Lower lobe of right lung (tissue), 2 donors: ENCODE measurements around the gene GRAPL. TPM values are rescaled to one million over a fixed set of nuclear protein-coding genes. Genes with fewer than 3 reads are reported as not detected.
"Not testable (repeated sequence)": the region's sequence is repeated elsewhere in the genome, so short reads cannot be mapped to it uniquely, and the experiment has no call there.

Source experiments
- ATAC-seq, 2 donors: fragments of 200-7000 bp; cut with Tn5 transposase; one replicate each; pipeline ENCODE4 v1.9.1; 2020 to 2022; ENCODE audit warnings: mild to moderate bottlenecking in 2 of 2, moderate library complexity in 2 of 2
- DNase-seq: peaks from one replicate; pipeline ENCODE4 v3.0.0-alpha.2; 2020
- H3K27ac ChIP-seq: fragments of 200-600 bp; one replicate; pipeline ENCODE4 v1.8.0; 2022
- H3K27me3 ChIP-seq: fragments of 200-600 bp; one replicate; pipeline ENCODE4 v1.8.0; 2022; ENCODE audit warnings: low read depth
- H3K36me3 ChIP-seq: fragments of 200-600 bp; one replicate; pipeline ENCODE4 v1.8.0; 2022; ENCODE audit warnings: mild to moderate bottlenecking
- H3K4me1 ChIP-seq: fragments of 200-600 bp; one replicate; pipeline ENCODE4 v1.8.0; 2022
- H3K4me3 ChIP-seq: fragments of 200-600 bp; one replicate; pipeline ENCODE4 v1.8.0; 2022; ENCODE audit warnings: mild to moderate bottlenecking
- H3K9me3 ChIP-seq: fragments of 200-600 bp; one replicate; pipeline ENCODE4 v1.8.0; 2022
- intact Hi-C: fragments of 100-400 bp; cut with DNase I; formaldehyde crosslinking; loops from one replicate; pipeline ENCODE4 v1.11.0; 2022
- long read RNA-seq: library from polyadenylated mRNA; unstranded; transcript quantifications from one replicate; pipeline ENCODE4 v2.0.0, GENCODE V29; 2021
- total RNA-seq: library from RNA; stranded (reverse); fragmentation: NEBNext Ultra II Directional; extraction: Animal tissue kit (Norgen Biotek cat#: 25700); gene quantifications from one replicate; pipeline ENCODE4 v1.2.1, GENCODE V29; 2021
- donor health status: DM: no; HTN: yes; CAD: no; lungs with severe emphysema.

GRAPL gene
- total RNA-seq = 10.8 TPM
- long read RNA-seq, partial matches to known transcripts = 0 of 9 reads
- long read RNA-seq, other reads (novel, unspliced or antisense) = 7 of 9 reads

DNA sequence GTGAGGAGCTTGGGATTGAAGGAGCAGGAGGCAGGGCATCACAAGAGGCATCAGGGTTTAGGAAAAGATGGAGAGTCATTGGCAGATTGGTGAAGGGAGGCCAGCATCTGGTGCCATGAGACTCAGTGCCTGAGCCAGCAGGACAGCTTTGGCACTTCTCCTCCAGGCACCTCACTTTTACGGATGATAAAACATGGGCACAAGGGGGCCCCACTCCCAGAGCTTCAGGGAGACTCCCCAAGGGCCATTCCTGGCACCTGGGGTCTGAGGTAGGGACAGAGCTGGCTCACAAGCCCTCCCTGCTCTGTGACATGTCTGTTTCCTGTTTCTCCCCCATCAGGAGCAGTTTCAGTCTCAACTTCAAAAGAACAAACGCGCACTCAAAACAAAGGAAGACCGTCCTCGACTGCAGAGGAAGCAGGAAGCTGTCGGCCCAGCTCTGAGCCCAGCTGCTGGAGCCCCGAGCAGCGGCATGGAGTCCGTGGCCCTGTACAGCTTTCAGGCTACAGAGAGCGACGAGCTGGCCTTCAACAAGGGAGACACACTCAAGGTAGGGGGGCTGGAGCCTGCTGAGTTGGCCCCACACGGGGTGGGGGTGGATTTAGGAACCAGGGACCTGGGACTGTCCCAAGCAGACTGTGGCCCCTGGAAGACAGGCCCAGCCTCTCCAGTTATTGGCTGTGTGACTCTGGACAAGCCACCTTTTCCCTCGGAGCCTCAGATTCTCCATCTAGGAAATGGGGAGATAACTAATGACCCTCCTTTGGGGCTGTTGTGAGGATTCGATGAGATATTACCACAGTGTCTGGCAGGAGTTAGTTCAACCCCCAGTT is at the start of gene GRAPL:
TSS of gene GRAPL (plus strand) at position 442 of the 833 bp plus-strand sequence. CDS start at position 473, 31 bp downstream.
- DNase-seq, H3K27ac ChIP-seq, H3K4me1 ChIP-seq, H3K27me3 ChIP-seq, H3K9me3 ChIP-seq, H3K36me3 ChIP-seq, intact Hi-C loops, H3K4me3 ChIP-seq: not testable (repeated sequence)
- peak; percentile 41 to 54 for ATAC-seq

DNA sequence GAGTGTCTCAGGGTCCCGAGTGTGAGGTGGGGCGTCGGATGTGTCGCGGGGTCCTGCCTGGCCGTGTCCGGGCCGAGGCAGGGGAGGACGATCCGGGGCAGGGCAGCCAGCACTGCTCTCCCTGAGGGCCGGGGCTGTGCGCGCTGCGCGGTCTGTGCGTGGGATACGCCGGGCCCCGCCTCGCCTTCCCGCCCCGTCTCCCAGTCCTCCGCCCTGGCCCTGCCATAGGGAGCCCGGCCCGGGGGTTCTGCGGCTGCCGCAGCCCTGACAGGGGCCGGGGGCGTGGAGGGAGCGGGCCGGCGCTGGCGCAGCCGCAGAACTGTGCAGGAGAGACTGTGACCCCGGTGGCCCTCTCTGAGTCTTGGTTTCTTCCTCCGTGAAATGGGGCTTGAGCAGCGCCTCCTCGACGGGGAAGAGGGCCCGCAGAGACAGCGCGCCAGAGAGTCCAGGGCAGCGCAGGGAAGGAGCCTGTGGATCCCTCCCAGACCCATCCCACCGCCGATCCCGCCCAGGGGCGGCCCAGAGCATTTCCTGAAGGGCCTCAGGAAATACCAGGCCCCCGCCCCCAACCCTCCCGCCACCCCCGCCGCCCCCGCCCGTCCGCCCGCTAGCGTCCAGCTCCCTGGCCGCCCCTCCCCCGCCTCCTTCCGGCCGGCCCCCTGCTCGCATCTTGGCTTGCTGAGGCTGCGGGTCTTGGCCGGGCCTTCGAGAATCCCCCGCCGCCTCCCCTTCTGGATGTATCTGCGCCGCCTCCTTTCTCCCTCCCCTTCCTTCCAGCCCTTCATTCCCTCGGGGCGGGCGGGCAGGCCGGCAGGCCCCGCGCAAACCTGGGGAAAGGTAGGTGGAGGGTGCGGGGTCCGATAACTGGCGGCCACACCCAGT is 38.3 kb upstream of the GRAPL start:
- H3K4me1 ChIP-seq, H3K27me3 ChIP-seq, intact Hi-C loops, H3K4me3 ChIP-seq, H3K36me3 ChIP-seq, H3K9me3 ChIP-seq, H3K27ac ChIP-seq: not testable (repeated sequence)
- DNase-seq = peak; percentile 6
- peak; percentile 94 to 95 for ATAC-seq

DNA sequence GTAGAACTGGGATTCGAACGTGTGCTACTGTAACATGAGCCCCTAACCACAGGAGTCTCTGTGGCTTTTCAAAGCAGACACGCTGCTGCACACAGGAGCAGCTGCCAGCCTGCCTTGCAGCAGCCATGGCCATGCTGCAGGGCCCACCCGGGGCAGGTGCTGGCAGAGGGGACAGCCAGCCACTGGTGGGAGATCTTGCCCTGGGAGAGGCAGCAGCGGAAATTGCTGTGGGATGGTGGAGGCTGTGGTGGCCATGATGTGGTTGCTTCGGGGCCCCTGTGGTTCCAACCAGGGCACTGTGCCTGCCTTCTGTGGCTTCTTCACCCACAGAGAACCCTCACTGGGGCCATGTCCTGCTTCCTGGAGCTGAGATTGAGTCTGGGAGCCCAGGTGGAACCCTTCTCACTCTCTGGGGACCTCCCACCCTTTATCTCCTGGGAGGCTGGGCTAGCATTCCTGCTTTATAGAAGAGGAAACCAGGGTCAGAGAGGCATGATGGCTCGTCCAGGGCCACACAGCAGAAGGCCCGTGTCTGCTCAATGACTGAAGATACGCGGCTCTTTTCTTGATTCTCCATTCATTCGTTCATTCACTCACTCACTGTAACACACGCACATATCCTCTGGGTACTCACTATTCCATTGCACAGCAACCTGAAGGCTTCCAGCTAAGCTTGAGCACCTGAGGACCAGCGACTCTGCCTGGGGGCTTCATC is 37.2 kb upstream of the GRAPL start:
- ATAC-seq = not testable (repeated sequence)

DNA sequence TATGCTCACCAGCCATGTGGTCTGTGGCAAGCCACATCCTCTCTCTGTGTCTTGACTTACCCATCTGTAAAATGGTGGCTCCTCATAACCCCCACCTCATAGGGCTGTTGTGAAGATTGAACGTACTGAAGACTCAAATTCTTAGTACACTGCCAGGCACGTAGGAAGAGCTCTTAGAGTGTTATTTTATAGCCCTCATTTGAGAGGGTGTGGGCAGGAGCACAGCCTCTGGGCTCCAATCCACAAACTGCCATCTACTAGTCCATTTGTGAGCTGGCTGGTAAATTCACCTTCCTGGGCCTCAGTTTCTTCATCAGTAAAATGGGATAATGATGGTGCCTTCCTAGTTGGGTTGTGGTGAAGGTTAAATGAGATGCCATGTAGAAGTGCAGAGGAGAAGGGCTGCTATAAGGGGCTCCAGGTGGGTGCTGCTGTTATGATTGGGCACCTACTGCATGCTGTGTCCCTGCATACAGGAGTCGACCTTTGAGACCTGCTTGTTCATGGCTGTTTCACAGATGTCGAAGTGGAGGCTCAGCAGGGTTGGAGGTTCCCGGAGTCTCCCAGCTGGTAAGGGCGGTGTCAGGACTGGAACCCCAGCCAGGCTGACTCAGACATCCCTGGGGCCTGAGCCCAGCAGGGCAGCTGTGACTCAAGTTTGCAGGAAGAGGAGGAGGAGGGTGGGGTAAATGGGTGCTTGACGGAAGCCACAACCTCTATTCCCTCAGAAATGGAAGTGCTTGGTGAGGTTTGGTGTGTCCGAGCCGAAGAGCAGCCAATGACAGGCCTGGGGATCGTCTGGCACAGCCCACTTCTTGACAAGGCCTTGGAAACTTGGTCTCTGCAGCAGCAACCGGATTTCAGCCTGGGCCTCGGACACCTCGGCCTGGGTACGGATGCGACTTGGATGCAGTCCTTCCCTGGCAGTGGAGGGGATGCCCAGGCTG is 34.4 kb upstream of the GRAPL start:
- H3K9me3 ChIP-seq, H3K27ac ChIP-seq, DNase-seq, H3K36me3 ChIP-seq, H3K27me3 ChIP-seq, H3K4me1 ChIP-seq, intact Hi-C loops, H3K4me3 ChIP-seq: not testable (repeated sequence)
- peak; percentile 2 to 7 for ATAC-seq

More for the DNA sequence above, 37.2 kb upstream of the GRAPL start:
- H3K4me3 ChIP-seq, H3K9me3 ChIP-seq, H3K36me3 ChIP-seq, H3K27ac ChIP-seq, H3K4me1 ChIP-seq, DNase-seq, H3K27me3 ChIP-seq, intact Hi-C loops: not testable (repeated sequence)

DNA sequence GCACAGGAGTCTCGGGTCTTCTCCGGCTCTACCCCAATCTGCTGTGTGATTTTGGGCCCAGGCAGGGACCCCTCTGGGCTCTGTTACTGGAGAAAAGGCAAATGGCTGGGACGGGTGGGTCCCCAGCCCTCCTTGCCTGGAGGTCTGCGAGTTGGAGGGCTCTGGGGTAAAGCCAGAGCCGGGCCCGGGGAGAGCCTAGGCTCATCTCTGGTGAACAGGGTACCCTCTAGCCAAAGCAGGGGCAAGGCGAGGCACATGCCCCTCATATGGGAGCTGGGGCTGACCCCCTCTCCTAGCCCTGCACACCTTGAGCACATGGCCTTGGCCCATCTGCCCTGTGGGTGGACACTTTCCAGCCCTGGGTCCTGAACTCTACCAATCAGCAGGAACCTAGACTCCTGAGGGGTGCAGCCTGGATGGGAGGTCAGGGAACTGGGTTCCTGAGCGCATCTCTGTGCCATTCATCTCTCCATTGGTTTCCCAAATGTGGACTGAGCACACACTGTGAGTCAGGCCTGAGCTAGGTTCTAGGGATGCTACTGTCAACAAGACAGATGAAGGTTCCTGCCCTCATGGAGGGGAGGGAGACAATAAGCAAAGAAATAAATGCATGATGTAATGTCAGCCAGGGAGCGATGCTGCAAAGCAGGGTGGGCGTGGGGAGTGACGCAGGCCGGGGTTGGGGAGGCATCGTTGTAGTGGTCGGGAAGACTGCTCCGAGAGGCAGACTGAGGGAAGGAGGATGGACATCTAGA is 33.5 kb upstream of the GRAPL start:
- peak; percentile 2 for DNase-seq
- not testable (repeated sequence) for H3K27ac ChIP-seq

DNA sequence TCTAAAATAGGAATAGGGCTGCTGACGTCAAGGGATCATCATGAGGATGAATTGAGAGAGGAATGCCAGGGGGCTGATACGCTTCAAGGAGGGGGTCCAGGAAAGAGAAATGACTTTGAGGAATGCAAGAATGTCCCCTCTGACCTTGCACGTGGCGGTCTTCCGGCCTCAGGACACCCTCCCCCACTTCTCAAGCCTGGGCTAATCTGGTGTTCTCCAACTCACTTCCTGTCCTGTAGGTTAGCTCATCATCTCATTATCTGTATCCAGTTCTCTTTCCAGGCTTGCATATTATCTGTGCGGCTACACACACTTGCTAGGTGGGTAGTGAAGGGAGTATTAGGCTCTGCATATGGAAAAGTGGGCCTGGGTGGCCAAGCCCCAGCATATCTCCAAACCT is 18.9 kb upstream of the GRAPL start:
- intact Hi-C loops, H3K27me3 ChIP-seq, H3K36me3 ChIP-seq, H3K9me3 ChIP-seq, ATAC-seq, H3K4me3 ChIP-seq, H3K4me1 ChIP-seq, H3K27ac ChIP-seq: not testable (repeated sequence)
- DNase-seq = peak; percentile 6

More for the DNA sequence above, 33.5 kb upstream of the GRAPL start:
- H3K9me3 ChIP-seq, H3K4me1 ChIP-seq, H3K27me3 ChIP-seq, ATAC-seq, intact Hi-C loops, H3K36me3 ChIP-seq, H3K4me3 ChIP-seq: not testable (repeated sequence)

DNA sequence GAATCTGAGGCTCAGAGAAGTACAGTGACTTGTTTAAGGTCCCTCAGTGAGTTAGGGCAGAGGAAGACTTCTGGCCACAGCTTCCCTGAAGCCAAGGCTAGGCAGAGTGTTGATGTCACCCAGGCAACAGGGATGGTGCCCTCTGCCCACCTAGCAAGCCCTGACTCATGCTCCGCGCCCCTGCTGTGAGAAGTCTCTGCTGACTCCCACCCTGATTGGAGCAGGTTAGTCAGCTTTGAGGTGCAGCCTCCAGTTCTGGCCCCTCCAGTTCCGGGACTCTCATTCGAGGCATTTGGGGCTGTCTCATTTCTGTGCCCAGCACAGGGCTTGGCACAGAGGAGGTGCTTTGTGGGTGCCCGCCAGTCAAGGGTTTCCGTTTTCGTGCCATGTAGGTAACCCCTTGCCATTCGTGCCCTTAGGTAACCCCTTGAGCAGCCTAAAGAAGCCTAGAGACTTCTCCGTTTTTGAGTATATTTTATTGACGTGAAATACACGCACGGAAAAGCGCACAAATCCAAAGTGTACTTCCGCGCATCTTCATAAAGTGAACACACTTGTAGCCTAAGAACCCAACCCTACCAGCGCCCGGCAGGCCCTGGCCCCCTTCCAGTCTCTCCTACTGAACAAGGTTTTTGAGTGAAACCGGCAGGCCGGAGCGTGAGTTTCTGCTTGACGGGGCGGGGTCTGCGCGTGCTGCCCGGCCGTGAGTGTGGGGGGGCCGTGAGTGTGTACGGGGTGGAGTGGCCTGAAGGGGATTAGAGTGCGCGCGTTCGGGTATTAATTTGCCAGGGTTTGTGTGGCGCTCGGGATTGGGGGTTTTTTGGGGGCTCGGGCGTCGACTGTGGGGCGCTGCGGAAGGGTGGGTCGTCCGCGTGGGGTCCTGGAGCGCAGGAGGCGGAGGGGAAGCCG is 16.9 kb upstream of the GRAPL start:
- DNase-seq, H3K36me3 ChIP-seq, H3K9me3 ChIP-seq, H3K27ac ChIP-seq, H3K4me1 ChIP-seq, intact Hi-C loops, H3K4me3 ChIP-seq, H3K27me3 ChIP-seq: not testable (repeated sequence)
- peak; percentile 88 to 91 for ATAC-seq
